HL-60 (cell line): ENCODE results near the gene COL25A1.

Experiments used
- DNase-seq, 2 experiments: peaks; one replicate each; pipeline ENCODE4 v3.0.0-alpha.2; 2010 to 2020; ENCODE audit warnings: low read depth in 1 of 2, low spot score in 1 of 2
- H3K27ac ChIP-seq: fragments of 250-450 bp; sonication (Bioruptor Pico); replicated peaks from 2 replicates; pipeline ENCODE4 v1.5.1; 2020; ENCODE audit warnings: mild to moderate bottlenecking, moderate library complexity
- H3K27me3 ChIP-seq: fragments of 250-450 bp; sonication (Bioruptor Pico); 2 replicates; pipeline ENCODE4 v1.5.1; 2021; ENCODE audit warnings: mild to moderate bottlenecking, moderate library complexity; ENCODE audit not compliant: insufficient read depth, poor library complexity, severe bottlenecking
- H3K4me3 ChIP-seq: replicated peaks from 2 replicates; pipeline ENCODE4 v1.5.1; 2011; ENCODE audit warnings: mild to moderate bottlenecking, control low read depth, low read length; ENCODE audit not compliant: insufficient read depth
- CTCF ChIP-seq: IDR thresholded peaks from one replicate; pipeline ENCODE4 v1.5.1; 2011; ENCODE audit warnings: low read length, control low read depth, inconsistent platforms; ENCODE audit not compliant: insufficient read depth
- GABPA ChIP-seq: IDR thresholded peaks from 2 replicates; pipeline ENCODE4 v1.6.1; 2012; ENCODE audit warnings: low read depth
- POLR2AphosphoS5 ChIP-seq: IDR thresholded peaks from 2 replicates; pipeline ENCODE4 v1.6.1; 2012; ENCODE audit warnings: low read depth
- SPI1 ChIP-seq: IDR thresholded peaks from 2 replicates; pipeline ENCODE4 v1.6.1; 2012; ENCODE audit warnings: low read depth, mild to moderate bottlenecking, borderline replicate concordance
- TF ChIP-seq, protein P1 (sequence below): IDR thresholded peaks from 2 replicates; pipeline ENCODE4 v1.6.1; 2012; ENCODE audit warnings: low read depth; ENCODE audit not compliant: insufficient replicate concordance

COL25A1 gene

DNA sequence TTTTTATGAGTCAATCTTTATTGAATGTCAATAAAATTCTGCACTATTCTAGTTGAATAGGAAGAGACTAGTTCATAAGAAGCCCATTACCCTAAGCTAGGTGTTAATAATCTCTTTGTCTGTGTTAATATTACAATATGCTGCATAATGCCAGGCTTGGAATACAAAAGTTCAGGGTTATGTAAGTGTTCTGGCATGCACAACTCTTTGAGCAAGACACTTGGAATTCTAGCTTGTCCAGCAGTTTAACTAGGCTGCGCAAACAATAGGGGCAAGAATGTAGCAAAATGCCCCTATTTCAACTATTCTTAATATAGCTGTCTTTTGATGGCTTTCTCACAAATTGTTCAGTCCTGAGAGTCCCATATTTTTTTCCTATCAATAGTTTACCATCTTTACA, 508.3 kb downstream of the COL25A1 start:
- H3K27ac ChIP-seq, result no peak overlapping the region
- TF ChIP-seq POLR2AphosphoS5 (no peak), GABPA (no peak), CTCF (no peak), SPI1 (no peak)
- TF ChIP-seq, protein P1, sequence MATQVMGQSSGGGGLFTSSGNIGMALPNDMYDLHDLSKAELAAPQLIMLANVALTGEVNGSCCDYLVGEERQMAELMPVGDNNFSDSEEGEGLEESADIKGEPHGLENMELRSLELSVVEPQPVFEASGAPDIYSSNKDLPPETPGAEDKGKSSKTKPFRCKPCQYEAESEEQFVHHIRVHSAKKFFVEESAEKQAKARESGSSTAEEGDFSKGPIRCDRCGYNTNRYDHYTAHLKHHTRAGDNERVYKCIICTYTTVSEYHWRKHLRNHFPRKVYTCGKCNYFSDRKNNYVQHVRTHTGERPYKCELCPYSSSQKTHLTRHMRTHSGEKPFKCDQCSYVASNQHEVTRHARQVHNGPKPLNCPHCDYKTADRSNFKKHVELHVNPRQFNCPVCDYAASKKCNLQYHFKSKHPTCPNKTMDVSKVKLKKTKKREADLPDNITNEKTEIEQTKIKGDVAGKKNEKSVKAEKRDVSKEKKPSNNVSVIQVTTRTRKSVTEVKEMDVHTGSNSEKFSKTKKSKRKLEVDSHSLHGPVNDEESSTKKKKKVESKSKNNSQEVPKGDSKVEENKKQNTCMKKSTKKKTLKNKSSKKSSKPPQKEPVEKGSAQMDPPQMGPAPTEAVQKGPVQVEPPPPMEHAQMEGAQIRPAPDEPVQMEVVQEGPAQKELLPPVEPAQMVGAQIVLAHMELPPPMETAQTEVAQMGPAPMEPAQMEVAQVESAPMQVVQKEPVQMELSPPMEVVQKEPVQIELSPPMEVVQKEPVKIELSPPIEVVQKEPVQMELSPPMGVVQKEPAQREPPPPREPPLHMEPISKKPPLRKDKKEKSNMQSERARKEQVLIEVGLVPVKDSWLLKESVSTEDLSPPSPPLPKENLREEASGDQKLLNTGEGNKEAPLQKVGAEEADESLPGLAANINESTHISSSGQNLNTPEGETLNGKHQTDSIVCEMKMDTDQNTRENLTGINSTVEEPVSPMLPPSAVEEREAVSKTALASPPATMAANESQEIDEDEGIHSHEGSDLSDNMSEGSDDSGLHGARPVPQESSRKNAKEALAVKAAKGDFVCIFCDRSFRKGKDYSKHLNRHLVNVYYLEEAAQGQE, result no peak
- no peak for DNase-seq
- peaks cover 5% of the 10 kb centered on the region for H3K27me3 ChIP-seq
- no peak overlapping the region for H3K4me3 ChIP-seq

DNA sequence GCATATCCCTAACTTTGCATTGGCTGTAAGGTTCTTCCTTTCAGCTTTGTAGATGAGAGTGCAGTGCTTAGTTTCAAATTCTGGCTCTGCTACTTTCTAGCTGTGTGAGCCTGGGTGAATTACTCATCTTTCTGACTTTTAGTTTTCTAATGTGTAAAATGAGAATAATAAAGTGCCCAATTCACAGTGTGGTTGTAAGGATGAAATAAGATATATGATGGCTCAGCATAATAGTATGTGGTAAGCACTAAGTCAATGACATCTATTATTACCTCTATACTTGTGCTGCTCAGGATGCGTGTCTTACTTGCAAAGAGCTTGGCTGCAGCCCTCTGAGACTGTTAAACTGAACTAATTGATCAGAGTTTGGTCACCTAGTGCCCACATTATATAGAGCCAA, 509.0 kb downstream of the COL25A1 start:
- H3K27me3 ChIP-seq, result peaks cover 5% of the 10 kb centered on the region
- H3K4me3 ChIP-seq, result no peak overlapping the region
- TF ChIP-seq SPI1 (no peak), GABPA (no peak), POLR2AphosphoS5 (no peak), CTCF (no peak)
- TF ChIP-seq, protein P1, result no peak
- no peak overlapping the region for H3K27ac ChIP-seq
- no peak for DNase-seq

DNA sequence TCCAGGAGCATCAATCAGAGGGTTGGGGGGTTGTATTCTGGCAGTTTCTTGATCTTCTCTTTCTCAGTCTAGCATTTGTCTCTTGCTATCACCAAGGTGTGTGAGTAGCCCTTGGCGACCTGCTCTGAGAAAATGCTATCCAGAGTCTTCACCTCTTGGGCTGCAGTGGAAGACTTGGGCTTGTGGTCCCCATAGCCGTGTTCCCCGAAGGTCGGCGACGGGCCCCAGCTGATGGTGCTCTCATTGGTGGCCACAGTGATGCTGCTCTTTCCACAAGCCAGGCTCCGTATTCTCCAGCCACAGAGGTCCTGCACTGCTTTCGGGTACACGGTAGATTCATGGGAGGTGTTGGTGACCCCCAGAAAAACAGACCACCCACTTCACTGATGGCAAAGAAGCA, 513.7 kb downstream of the COL25A1 start:
- H3K4me3 ChIP-seq, result no peak overlapping the region
- DNase-seq, result no peak
- H3K27me3 ChIP-seq, result peaks cover 2% of the 10 kb centered on the region
- TF ChIP-seq, protein P1, result no peak
- TF ChIP-seq GABPA, result no peak
- no peak overlapping the region for H3K27ac ChIP-seq

DNA sequence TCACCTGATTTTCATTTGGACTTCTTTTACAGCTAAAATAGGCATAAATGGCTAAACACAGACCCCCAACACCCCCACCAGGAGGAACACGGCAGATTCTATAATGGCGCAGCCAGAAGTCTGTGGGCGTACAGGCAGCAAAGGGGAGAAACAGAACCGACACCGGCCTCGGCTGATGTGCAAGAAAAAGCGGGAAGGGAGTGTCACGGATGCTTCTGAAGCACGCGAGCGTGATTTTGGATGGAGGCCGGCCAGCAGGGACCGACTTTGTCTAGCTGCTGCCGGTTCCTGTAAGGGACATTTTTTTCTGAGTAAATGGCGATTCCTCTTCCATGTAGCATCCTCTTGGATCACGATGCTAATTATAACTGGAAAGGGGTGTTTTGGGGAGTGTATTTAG, 514.7 kb downstream of the COL25A1 start:
- TF ChIP-seq SPI1 (no peak), CTCF (no peak), GABPA (no peak), POLR2AphosphoS5 (no peak)
- TF ChIP-seq, protein P1, result no peak
- DNase-seq, result no peak
- H3K27ac ChIP-seq, result no peak overlapping the region

More for the DNA sequence above, 514.7 kb downstream of the COL25A1 start:
- no peaks in the 10 kb centered on the region for H3K27me3 ChIP-seq
- no peak overlapping the region for H3K4me3 ChIP-seq
